Liver (tissue), 3 donors: ENCODE results near the gene ENOX2.

Experiments
- CTCF ChIP-seq: fragments of 150-350 bp; IDR thresholded peaks from 2 replicates; pipeline ENCODE4 v1.5.1; 2017; ENCODE audit warnings: improper control_type of control experiment, low read depth, low read length; ENCODE audit not compliant: missing input control
- EGR1 ChIP-seq, 2 donors: IDR thresholded peaks; 2 replicates each; pipeline ENCODE4 v1.6.1; 2016 to 2018; ENCODE audit warnings: antibody characterized with exemption in 2 of 2, low read depth in 2 of 2
- HNF4G ChIP-seq: IDR thresholded peaks from 2 replicates; pipeline ENCODE4 v1.6.1; 2016; ENCODE audit warnings: antibody characterized with exemption
- JUND ChIP-seq, 2 donors: IDR thresholded peaks; 2 replicates each; pipeline ENCODE4 v1.6.1; 2016; ENCODE audit warnings: antibody characterized with exemption in 2 of 2
- donor health status: healthy.
- donor health status: healthy.

GRCh38 chrX:130758072-130758471 is 144.9 kb downstream of the ENOX2 start:
- TF ChIP-seq JUND (IDR thresholded peaks at IDR 0.05) (no peak), CTCF (no peak), HNF4G (no peak), EGR1 (IDR thresholded peaks at IDR 0.05; ENCODE audit: low read depth in 2 of 2) (no peak)
